T-helper 22 cell (primary cell): ENCODE measurements around the gene SLC2A10.
"Not testable (repeated sequence)": the region's sequence is repeated elsewhere in the genome, so short reads cannot be mapped to it uniquely, and the experiment has no call there.

Source experiments
- DNase-seq: peaks from one replicate; pipeline ENCODE4 v3.0.0-alpha.2; 2020; ENCODE audit warnings: low read depth

Gene SLC2A10

DNA sequence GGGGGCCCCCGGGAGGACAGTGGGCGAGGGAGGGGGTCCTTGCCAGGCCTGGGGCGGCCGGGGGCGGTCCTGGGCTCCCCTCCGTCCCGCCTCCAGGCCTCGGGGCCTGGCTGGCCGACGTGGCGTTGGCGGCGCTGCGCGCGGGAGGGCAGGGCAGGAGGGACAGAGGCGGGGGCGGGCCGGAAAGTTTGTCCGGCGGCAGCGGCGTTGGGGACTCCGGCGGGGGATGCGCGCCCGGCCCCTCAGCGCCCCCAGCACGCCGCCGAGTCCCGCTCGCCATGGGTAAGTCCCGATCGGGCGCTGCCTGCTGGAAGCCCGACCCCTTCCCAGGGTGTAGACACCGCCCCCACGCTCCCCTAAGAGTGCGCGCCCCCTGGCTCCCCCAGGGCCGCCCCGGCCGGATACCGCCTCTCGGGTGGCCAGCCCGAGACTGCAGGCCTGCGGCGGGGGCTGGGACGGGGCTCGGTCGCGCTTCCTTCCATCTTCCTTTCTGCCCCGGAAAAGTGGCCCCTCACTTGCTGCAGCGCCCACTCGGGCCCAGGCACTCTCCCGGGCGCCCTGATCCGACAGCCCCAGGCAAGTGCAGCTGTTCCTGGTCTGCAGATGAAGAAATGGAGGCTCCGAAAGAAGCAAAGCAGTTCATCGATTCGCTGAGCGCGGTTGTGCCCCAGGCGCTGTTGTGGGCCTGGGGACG is at the start of gene SLC2A10:
TSS of gene SLC2A10 (plus strand) at position 191 of the 694 bp plus-strand sequence. CDS start at position 279, 88 bp downstream.
- no peak for DNase-seq

- DNase-seq, result no peak
Measured at GRCh38 chr20:46660487-46660886, 49.0 kb upstream of the SLC2A10 start.

GRCh38 chr20:46661659-46662058 is 47.8 kb upstream of the SLC2A10 start:
- no peak for DNase-seq

- no peak for DNase-seq
Measured at GRCh38 chr20:46663531-46663930, 45.9 kb upstream of the SLC2A10 start.

DNA sequence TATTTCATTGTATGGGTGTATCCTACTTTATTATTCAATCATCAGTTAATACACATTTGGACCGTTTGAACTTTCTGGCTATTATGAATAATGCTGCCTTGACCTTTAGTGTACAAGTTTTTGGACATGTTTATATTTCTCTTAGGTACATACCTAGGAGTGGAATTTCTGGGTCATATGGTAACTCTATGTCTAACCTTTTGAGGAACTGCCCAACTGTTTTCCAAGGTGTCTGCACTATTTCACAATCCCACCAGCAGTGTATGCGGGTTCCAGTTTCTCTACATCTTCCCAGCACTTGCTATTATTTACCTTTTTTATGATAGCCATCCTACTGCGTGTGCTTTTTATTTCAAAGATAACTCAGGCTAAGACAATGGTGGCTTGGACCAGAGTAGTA is 43.8 kb upstream of the SLC2A10 start:
- DNase-seq, result no peak

- DNase-seq, result no peak
Measured at GRCh38 chr20:46666306-46666705, 43.1 kb upstream of the SLC2A10 start.

DNA sequence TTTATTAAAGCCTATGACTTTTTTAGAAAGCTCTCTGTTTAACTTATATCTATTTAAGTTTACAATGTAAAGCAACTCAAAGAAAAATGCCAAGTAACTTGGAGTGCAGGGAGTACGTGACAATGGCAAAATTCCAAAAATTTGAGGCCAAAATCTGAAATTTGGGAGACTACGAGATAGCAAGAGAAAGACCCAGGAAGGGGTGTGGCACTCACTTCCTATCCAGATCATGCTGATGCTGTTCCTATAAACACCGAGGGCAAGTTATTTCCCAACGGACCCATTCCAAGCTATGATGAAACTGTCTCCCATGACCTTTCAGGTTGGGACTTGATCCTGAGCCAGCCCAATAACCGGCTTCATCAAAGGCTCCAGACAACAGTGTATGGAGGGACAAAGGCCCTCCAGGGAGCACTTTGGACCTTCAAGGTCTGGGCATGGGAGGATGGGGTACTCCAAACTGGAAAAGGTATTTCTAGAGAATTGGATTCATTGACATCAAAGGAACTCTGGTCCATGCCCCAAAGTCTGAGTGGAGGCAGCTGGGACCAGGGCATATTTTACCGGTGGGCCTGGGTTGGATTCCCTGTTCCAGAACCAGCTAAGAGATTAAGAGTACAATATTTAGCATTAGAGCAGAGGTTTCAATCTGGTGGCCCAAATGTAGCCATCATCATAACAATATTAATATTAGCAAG is 42.5 kb upstream of the SLC2A10 start:
- no peak for DNase-seq

DNA sequence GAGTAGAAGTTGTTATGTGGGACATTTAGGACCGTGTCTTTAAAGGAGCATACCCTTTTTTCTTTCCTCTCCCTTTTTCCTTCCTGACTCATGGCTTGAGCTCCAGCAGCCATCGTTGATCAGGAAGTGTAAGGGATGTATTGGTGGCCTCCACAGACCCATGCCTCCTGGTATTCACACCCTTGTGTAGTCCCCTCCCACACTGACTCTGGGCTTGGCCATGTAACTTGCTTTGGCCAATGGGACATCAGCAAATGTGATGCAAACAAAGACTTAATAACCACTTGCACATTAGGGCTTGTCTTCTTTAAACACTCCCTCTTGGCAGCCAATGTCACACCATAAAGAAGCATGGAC is 39.2 kb upstream of the SLC2A10 start:
- no peak for DNase-seq

DNA sequence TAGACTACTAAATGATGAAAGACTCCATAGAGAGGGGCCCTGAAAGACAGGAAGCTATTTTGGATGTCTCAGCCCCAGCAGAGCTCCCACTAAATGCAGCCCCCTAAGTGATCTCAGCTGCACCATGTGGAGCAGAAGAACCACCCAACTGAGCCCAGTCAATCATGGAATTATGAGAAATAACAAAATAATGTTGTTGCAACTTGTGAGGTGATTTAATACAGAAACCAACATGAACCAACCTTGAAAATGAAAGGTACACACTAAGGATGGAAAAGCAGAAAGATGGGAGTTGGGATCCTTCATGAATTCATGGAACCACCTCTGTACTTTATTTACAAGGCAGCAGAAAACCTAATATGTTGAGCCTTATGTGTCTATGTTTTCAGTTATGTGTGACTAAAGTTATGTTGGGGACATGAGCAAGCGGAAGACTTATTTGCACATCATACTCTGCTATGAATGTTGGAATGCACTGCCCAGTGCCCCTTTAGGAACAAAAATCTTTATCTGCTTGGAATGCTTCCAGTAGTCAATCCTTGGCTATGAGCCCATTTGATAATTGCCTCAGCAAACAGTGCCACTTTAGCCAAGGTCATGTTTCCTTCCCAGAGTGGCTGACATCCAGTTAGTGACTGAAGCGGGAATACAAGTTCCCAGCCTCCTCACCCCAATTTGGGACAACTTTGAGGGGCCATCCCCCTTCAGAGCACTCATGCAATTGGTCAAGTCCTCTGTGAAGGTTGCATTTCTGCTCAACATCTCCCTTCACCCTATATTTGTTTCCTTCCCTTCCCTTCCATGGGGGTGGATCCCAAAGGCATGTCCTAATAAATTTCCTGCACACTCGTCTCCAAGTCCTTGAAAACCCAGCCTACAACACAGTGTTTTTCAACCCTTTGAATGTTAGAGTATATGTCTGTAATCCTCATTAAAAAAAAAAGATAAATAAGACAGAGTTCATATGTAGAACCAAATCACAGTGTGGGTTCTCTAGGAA is 38.6 kb upstream of the SLC2A10 start:
- DNase-seq, result no peak

DNA sequence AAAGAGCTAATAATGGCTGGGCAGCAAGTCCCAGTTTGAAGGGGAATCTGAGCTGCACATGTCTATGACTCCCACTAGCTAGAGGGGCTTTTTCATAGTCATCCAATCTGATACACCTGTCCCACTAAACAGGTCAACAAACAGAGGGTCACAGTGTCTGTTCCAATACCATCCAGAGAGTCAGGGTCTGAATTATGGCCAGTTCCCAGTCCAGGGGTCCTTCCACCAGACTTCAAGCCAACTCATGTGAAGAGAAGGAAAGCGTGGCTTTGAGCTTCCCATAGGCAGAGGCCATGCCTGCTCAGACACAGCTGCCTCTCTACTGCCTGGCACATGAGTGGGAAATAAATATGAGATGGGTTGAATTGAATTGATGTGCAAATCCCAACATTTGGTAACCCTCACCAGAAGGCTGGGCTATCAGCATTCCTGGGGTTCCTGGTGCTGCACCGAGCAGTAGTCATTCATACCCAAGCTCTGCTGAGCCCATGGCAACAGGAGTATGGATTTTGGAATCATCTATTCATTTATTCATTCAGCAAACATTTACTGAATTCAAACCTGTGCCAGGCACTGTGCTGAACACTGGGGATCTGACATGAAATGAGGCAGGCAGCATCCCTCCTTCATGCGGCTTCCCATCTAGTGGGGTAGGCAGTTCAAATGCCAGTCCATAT is 37.4 kb upstream of the SLC2A10 start:
- DNase-seq, result no peak

- DNase-seq, result no peak
Measured at GRCh38 chr20:46672543-46673148, 36.8 kb upstream of the SLC2A10 start.

DNA sequence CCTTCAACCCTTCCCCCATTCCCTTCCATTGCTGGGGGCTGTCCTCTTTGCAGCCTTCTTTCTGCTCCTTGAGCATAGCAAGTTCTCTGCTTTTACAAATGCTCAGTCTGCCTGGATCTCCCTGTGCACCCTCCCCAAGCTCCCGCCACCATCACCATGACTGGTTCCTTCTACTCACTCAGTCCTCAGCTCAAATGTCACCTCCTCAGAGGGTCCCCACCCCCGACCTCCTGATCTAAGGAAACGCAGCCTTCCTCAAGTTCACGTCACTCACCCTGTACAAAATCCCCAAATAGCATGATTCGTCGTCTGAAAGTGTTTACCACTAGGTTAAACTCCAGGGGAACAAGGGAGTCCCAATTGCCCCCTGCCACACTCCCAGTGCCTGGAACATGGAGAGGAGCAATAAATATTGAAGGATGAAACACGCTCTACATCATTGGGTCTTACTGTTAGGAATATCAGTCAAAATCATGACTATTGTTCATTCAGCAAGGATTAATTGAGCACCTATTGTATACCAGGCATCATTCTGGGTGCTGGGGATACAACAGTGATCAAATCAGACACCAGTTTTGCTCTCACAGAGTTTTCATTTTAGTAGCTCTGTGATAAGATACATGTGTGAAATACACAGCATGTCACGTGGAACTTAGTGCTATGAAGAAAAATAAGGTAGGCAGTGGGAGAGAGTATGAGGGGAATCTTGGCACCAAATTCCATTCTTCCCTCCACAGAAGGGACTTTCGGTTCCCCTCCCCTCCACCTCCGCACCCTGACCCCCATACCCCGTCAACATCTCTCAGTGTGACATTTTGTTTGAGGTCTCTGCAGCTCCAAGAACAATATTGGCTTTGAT is 35.8 kb upstream of the SLC2A10 start:
- DNase-seq, result no peak

- no peak for DNase-seq
Measured at GRCh38 chr20:46674253-46675083, 35.0 kb upstream of the SLC2A10 start.

GRCh38 chr20:46676649-46677316 is 32.7 kb upstream of the SLC2A10 start:
- not testable (repeated sequence) for DNase-seq

GRCh38 chr20:46677608-46678007 is 31.8 kb upstream of the SLC2A10 start:
- DNase-seq, result no peak

DNA sequence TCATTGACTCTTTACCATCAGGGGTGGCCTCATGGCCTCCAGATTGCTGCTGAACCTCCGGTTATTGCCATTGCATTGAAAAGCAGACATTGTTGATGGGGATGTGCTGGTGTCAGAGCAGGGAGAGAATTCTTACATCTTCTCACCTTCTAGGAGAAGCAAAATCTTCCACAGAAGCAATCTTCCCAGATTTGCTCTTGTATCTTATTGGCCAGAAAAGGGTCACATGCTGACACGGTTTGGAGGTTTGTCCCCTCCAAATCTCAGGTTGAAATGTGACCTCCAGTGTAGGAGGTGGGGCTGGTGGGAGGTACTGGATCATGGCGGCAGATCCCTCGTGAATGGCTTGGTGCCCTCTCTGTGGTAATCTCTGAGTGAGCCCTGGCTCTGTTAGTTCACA is 30.9 kb upstream of the SLC2A10 start:
- DNase-seq, result no peak

- DNase-seq, result no peak
Measured at GRCh38 chr20:46680684-46681031, 28.8 kb upstream of the SLC2A10 start.

DNA sequence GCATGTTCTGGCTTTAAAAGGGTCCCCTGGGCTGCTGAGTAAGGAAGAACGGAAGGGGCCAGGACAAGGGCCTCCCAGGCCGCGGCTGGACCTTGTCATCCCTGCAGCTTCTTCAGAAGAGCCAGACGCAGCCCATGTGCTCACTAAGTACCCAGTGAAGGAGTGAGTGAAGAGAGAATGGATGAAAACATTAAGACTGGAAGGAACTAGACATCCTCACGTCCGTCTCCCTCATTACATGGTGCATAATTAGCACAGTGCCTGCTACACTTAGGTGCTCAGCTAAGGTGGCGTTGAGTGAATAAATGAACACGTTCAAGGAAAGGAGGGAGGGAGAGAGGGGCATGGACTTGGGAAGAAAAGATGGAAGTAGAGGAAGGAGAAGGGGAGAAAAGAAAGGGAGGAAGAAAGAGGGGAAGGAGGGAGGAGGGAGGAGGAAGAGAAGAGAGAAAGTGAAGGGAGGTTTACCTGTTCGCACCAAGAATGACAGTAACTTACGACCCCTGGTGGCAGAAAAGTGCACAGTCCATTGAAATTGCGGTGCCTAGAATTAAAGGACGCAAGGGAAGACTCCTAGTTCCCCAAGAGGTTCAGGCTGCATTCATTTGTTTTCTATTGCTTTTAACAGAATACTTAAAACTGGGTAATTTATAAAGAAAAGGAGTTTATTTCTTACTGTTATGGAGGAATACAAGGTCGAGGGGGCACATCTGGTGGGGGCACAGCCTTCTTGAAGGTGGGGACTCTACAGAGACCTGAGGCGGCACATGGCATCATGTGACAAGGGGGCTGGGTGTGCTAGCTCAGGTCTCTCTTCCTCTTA is 28.2 kb upstream of the SLC2A10 start:
- DNase-seq, result peak; percentile 17
